Activated CD4-positive, alpha-beta T cell treated with anti-CD3 and anti-CD28 coated beads for 36 hours (primary cell): ENCODE results near the gene SLC44A2. TPM values are rescaled to one million over a fixed set of nuclear protein-coding genes. Genes with fewer than 3 reads are reported as not detected.

Source experiments
- ATAC-seq: fragments of 200-7000 bp; cut with Tn5 transposase; one replicate; pipeline ENCODE4 v1.10.0; 2021; ENCODE audit warnings: mild to moderate bottlenecking, moderate library complexity
- CTCF ChIA-PET: fragments of 350-600 bp; sonication (Branson Sonifier 250); formaldehyde crosslinking; loops from one replicate; lab custom pipeline; 2021; ENCODE audit warnings: antibody characterized with exemption; lab: Charles Lee
- POLR2A ChIA-PET: fragments of 350-600 bp; sonication (Branson Sonifier 250); formaldehyde crosslinking; loops from one replicate; lab custom pipeline; 2021; ENCODE audit warnings: antibody characterized with exemption, inconsistent platforms; lab: Charles Lee
- DNase-seq: peaks from one replicate; pipeline ENCODE4 v3.0.0-alpha.2; 2020
- H3K27ac Mint-ChIP-seq: one replicate; pipeline ENCODE4 v1.8.0; 2021; ENCODE audit warnings: mixed read lengths
- H3K27me3 Mint-ChIP-seq: one replicate; pipeline ENCODE4 v1.8.0; 2021; ENCODE audit warnings: mixed read lengths
- H3K36me3 Mint-ChIP-seq: one replicate; pipeline ENCODE4 v1.8.0; 2021; ENCODE audit warnings: low read depth, mixed read lengths
- H3K4me1 Mint-ChIP-seq: one replicate; pipeline ENCODE4 v1.8.0; 2021; ENCODE audit warnings: mixed read lengths
- H3K4me3 Mint-ChIP-seq: one replicate; pipeline ENCODE4 v1.8.0; 2021; ENCODE audit warnings: mild to moderate bottlenecking, moderate library complexity, mixed read lengths
- H3K9me3 Mint-ChIP-seq: one replicate; pipeline ENCODE4 v1.8.0; 2021; ENCODE audit warnings: low read depth, mixed read lengths
- intact Hi-C, 2 experiments: fragments of 100-400 bp; cut with DNase I in 1 of 2; cut with micrococcal nuclease in 1 of 2; formaldehyde crosslinking; loops; one replicate each; pipeline versions ENCODE4 v1.14.2 to v1.15.1; 2022 to 2024; cut with DNase I, micrococcal nuclease
- total RNA-seq, 2 experiments: library from RNA; stranded (reverse); gene quantifications; one replicate each; pipeline ENCODE4 v1.2.3, GENCODE V29; 2021

The SLC44A2 gene
- total RNA-seq, 2 experiments from 2014 or later: 80.3 to 105 TPM

DNA sequence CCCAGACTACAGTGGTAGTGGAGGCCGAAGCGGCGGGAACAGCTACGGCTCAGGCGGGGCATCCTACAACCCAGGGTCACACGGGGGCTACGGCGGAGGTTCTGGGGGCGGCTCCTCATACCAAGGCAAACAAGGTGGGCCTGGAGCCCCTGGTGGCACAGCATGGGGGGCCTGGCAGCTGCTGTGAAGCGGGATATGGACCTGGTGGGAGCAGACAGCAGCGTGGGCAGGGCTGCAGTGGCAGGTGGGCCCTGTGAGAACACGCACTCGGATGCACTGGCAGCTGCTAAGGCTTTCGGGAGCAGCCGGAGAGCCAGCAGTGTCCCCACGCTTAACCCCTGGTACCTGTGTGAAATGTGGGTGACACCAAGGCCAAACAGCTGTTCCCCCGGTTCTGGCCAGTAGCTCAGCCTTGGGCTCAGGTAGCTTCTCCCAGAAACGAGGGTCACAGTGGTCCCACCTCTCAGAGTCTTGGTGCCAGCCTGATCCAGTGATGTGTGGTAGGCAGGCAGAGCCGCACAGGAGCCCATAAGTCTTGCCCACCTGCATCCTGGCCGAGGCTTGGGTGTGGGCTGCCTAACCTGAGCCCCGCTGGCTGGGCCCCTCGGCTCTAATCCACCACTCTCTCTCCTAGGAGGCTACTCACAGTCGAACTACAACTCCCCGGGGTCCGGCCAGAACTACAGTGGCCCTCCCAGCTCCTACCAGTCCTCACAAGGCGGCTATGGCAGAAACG, 63.4 kb downstream of the SLC44A2 start:
- H3K27ac Mint-ChIP-seq: no peak overlapping the region
- ATAC-seq: no peak

DNA sequence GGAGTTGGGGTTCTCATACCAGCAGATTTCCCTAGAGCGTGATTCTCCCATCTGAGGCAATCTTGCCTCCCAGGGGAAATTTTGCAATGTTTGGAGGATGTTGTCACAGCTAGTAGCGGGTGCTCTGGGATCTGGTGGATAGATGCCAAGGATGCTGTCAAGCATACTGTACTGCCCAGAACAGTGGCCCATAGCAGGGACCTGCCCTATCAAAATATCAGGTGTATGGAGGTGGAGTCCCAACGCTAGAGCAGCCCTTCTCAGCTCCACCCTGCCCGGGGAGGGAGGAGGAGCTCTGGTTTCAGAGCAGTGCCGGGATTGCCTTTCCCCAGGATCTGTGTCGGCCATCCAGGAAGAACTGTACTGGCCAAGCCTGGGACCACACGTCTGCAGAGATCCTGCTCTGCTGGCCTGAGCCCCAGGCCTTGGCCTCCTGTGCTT, 65.0 kb downstream of the SLC44A2 start:
- DNase-seq (no peak), ATAC-seq (no peak)
- Mint-ChIP-seq H3K9me3 (no peaks in the 10 kb centered on the region), H3K27ac (no peak overlapping the region), H3K36me3 (peaks cover 38% of the 10 kb centered on the region), H3K27me3 (no peaks in the 10 kb centered on the region), H3K4me3 (no peak overlapping the region), H3K4me1 (peaks cover 5% of the 10 kb centered on the region)
- CTCF ChIA-PET: interaction anchor here (0.8 to 1.4 kb wide), 3 partner anchors 11 to 27 kb away, joined by 3 to 5 read pairs (median 3); partner anchors contain the start of genes DNM2 and QTRT1
- intact Hi-C loops: loop anchor here in 1 of 2 experiments (10.0 kb wide), 1 partner anchor 186 kb away; the partner anchor contains the start of gene KEAP1
- POLR2A ChIA-PET: no interaction called here

More for the DNA sequence above, 63.4 kb downstream of the SLC44A2 start:
- no peak for DNase-seq
- Mint-ChIP-seq H3K9me3 (no peaks in the 10 kb centered on the region), H3K4me1 (no peaks in the 10 kb centered on the region), H3K27me3 (no peaks in the 10 kb centered on the region), H3K36me3 (peaks cover 49% of the 10 kb centered on the region), H3K4me3 (no peak overlapping the region)
- POLR2A ChIA-PET: interaction anchor here (0.5 to 1.4 kb wide), 2 partner anchors 18 to 26 kb away, joined by 3 read pairs; no protein-coding TSS in a partner anchor
- intact Hi-C loops: no loop called here
- CTCF ChIA-PET: interaction anchor here (0.6 to 1.6 kb wide), 3 partner anchors 11 to 107 kb away, joined by 3 to 4 read pairs (median 3); partner anchors contain the start of gene QTRT1

DNA sequence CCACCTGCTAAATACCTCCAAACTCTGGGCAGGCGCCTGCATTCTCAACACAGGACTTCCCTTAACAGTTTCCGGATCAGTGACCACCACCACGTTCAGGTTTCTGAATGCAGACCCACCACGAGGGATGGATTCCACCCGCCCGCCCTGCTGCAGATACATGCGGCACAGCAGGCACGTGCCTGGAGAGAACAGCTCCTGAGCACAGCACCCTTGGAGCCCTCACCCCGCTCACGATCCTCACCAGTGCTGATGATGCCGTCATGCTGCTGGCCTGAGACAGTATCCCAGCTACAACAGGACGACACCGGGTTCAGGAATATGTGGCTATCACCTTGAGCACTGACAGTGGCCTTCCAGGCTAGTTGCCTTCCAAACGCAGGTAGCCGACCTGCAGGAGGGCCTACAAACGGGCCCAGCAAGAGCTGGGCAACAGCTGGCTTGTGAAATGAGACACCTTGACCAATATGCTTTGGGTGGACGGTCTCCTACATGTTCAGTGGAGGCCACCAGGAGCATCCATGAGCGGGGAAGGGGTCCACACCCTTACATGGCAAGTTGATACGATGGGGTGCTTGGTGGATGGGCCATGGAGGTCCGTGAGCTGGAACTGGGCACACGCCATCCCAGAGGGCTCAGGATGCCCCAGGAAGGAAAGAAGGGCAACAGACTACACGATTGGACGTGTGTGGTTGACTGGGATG, 66.0 kb downstream of the SLC44A2 start:
- CTCF ChIA-PET: interaction anchor here (0.8 to 1.0 kb wide), 2 partner anchors 10 to 26 kb away, joined by 3 read pairs; partner anchors contain the start of genes DNM2 and QTRT1
- no peak for DNase-seq
- Mint-ChIP-seq H3K27ac (no peak overlapping the region), H3K36me3 (peaks cover 33% of the 10 kb centered on the region), H3K27me3 (no peaks in the 10 kb centered on the region), H3K4me3 (no peak overlapping the region), H3K9me3 (no peaks in the 10 kb centered on the region), H3K4me1 (peaks cover 13% of the 10 kb centered on the region)
- ATAC-seq: no peak
- intact Hi-C loops: loop anchor here in 1 of 2 experiments (10.0 kb wide), 1 partner anchor 187 kb away; the partner anchor contains the start of gene KEAP1
- POLR2A ChIA-PET: no interaction called here

DNA sequence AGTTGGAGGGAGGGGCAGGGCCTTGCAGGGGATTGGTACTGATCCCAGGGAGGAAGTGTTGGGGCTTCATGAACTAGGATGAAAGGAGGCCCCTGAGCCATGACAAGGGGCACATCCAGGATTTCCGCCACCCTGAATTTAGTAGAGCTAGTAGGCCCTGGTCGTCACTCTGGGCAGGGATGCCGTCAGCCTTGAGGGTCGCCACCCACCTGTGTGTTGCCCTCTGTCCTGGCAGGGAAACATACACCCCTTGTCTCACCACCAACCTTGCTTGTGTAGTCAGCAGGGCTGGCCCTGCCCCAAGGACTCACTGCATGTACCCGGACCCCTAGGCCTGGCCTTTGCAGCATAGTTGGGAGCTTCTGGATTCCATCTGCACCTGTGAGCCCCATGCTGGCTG, 66.5 kb downstream of the SLC44A2 start:
- H3K27me3 Mint-ChIP-seq: no peaks in the 10 kb centered on the region
- H3K36me3 Mint-ChIP-seq: peaks cover 32% of the 10 kb centered on the region
- peaks cover 13% of the 10 kb centered on the region for H3K4me1 Mint-ChIP-seq
- no peaks in the 10 kb centered on the region for H3K9me3 Mint-ChIP-seq
- CTCF ChIA-PET: interaction anchor here (0.6 to 1.0 kb wide), 4 partner anchors 11 to 111 kb away, joined by 3 to 4 read pairs (median 3); partner anchors contain the start of gene DNM2
- ATAC-seq (no peak), DNase-seq (no peak)
- POLR2A ChIA-PET: no interaction called here
- intact Hi-C loops: loop anchor here in 1 of 2 experiments (10.0 kb wide), 1 partner anchor 187 kb away; the partner anchor contains the start of gene KEAP1
- no peak overlapping the region for H3K27ac Mint-ChIP-seq
- H3K4me3 Mint-ChIP-seq: no peak overlapping the region

DNA sequence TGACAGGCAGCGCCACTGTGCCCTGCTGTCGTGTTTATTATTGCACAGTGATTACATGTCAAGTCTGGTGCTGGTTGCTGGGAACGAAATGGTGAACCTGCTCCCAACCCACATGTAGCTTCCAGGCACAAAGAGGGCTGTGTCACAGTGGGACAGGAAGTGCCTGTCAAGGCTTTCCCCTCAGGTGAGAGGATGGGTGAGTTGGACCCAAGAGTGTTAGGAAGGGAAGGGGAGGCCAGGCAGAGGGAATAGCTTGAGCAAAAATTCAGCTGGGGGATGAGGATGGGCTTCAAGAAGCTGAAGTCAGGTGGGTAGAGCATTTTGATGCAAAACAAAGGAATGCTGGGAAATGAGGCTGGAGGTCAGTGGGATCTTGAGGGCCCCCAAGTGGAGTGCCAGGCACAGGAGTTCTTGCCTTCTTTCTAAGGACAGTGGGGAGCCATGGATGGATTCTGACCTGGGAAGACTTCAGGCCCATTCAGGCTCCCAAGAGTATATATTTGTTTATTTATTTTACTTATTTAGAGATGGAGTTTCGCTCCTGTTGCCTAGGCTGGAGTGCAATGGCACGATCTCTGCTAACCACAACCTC, 67.4 kb downstream of the SLC44A2 start:
- Mint-ChIP-seq H3K4me3 (no peak overlapping the region), H3K27ac (peak overlapping the region; percentile 21), H3K27me3 (no peaks in the 10 kb centered on the region), H3K36me3 (peaks cover 30% of the 10 kb centered on the region), H3K9me3 (no peaks in the 10 kb centered on the region), H3K4me1 (peaks cover 13% of the 10 kb centered on the region)
- CTCF ChIA-PET: interaction anchor here (0.6 to 0.9 kb wide), 4 partner anchors 11 to 112 kb away, joined by 3 to 6 read pairs (median 4); no protein-coding TSS in a partner anchor
- no peak for ATAC-seq
- no peak for DNase-seq
- POLR2A ChIA-PET: no interaction called here
- intact Hi-C loops: loop anchor here in 1 of 2 experiments (10.0 kb wide), 1 partner anchor 188 kb away; the partner anchor contains the start of gene KEAP1

Other genes starting within 250 kb of the SLC44A2 start
- gene TYK2, start 245.0 kb upstream of the SLC44A2 start, total RNA-seq: 100 to 1,000 TPM; 151 to 197 TPM
- gene CDC37, start 222.0 kb upstream of the SLC44A2 start, total RNA-seq: 100 to 1,000 TPM; 178 to 190 TPM
- 1 to 10 TPM; 3.9 to 4.3 TPM for gene PDE4A, start 205.0 kb upstream of the SLC44A2 start, total RNA-seq
- gene KEAP1, start 122.2 kb upstream of the SLC44A2 start, total RNA-seq: 10 to 100 TPM; 38.7 to 58.7 TPM
- under 1 TPM; 0.07 to 0.11 TPM for gene S1PR5, start 108.1 kb upstream of the SLC44A2 start, total RNA-seq
- 10 to 100 TPM; 18.9 to 19.3 TPM for gene ATG4D, start 81.6 kb upstream of the SLC44A2 start, total RNA-seq
- gene KRI1, start 59.5 kb upstream of the SLC44A2 start, total RNA-seq: 10 to 100 TPM; 62.5 to 67.1 TPM
- 10 to 100 TPM; 39.2 to 50.3 TPM for gene CDKN2D, start 56.6 kb upstream of the SLC44A2 start, total RNA-seq
- not detected for gene AP1M2, start 38.2 kb upstream of the SLC44A2 start, total RNA-seq
- 100 to 1,000 TPM; 433 to 570 TPM for gene ILF3, start 28.8 kb downstream of the SLC44A2 start, total RNA-seq
- 10 to 100 TPM; 51.5 to 52.8 TPM for gene QTRT1, start 75.9 kb downstream of the SLC44A2 start, total RNA-seq
- gene DNM2, start 92.5 kb downstream of the SLC44A2 start, total RNA-seq: 100 to 1,000 TPM; 167 to 185 TPM
- gene TMED1, start 210.7 kb downstream of the SLC44A2 start, total RNA-seq: 10 to 100 TPM in 1 of 2 experiments, 1 to 10 TPM in 1; 8.7 to 15.3 TPM
- 1 to 10 TPM; 2.7 to 3.6 TPM for gene C19orf38, start 222.9 kb downstream of the SLC44A2 start, total RNA-seq
- 10 to 100 TPM; 82.3 to 96.8 TPM for gene CARM1, start 246.0 kb downstream of the SLC44A2 start, total RNA-seq